K562 (cell line): Measurements from ENCODE around the gene GORASP2. TPM values are rescaled to one million over a fixed set of nuclear protein-coding genes. Genes with fewer than 3 reads are reported as not detected.

Source experiments
- ATAC-seq: fragments of 200-7000 bp; cut with Tn5 transposase; 3 replicates; pipeline ENCODE4 v1.9.1; 2020; ENCODE audit warnings: moderate library complexity
- BruUV-seq: library from RNA; stranded (reverse); fragments of 400-500 nt; replicated peaks from 2 replicates; lab custom pipeline; 2021; lab: Mats Ljungman, UMichigan
- CTCF ChIA-PET: fragments of 300-600 bp; formaldehyde crosslinking; extraction: SDS; loops from one replicate; lab custom pipeline; 2021; ENCODE audit warnings: low intra/inter-chr PET ratio; lab: Yijun Ruan, JAX
- POLR2A ChIA-PET: fragments of 300-600, 350-650 bp; sonication (Branson Sonifier 250); formaldehyde crosslinking; extraction: SDS; loops from one replicate; lab custom pipeline; 2021; ENCODE audit warnings: antibody characterized with exemption, inconsistent platforms; lab: Yijun Ruan, JAX
- DNase-seq, 4 experiments: peaks; one replicate each; pipeline versions ENCODE4 v3.0.0 to v3.0.0-alpha.2; 2011 to 2018; ENCODE audit warnings: low spot score in 3 of 4, mixed read lengths in 3 of 4; ENCODE audit errors: extremely low read depth in 1 of 4
- FAIRE-seq: peaks from 2 replicates; lab custom pipeline; 2011; peaks lifted over from hg19 to GRCh38; lab: Jason Lieb, UNC
- H2AFZ ChIP-seq: 2 replicates; pipeline ENCODE4 v1.6.0; 2011; ENCODE audit warnings: low read depth, low read length, control low read depth, inconsistent platforms
- H3K27ac ChIP-seq: fragments of 200-600 bp; 3 replicates; pipeline ENCODE4 v1.8.0; 2011; ENCODE audit warnings: low read depth, mild to moderate bottlenecking, control low read depth, inconsistent platforms, low read length, moderate library complexity, mixed read lengths; ENCODE audit errors: extremely low read depth
- H3K27me3 ChIP-seq, 2 experiments: fragments of 300-600 bp in 1 of 2; 2 replicates in 1 of 2; 3 replicates in 1 of 2; pipeline versions ENCODE4 v1.6.0 to v1.8.0; 2011; ENCODE audit warnings: inconsistent platforms in 2 of 2, low read length in 2 of 2, mild to moderate bottlenecking in 1 of 2, mixed read lengths in 1 of 2, moderate library complexity in 1 of 2; ENCODE audit not compliant: control insufficient read depth in 2 of 2, insufficient read depth in 2 of 2
- H3K36me3 ChIP-seq: fragments of 300-600 bp; 3 replicates; pipeline ENCODE4 v1.8.0; 2011; ENCODE audit warnings: mild to moderate bottlenecking, low read length, inconsistent platforms; ENCODE audit not compliant: control insufficient read depth, insufficient read depth
- H3K4me1 ChIP-seq, 2 experiments: fragments of 200-600 bp in 1 of 2; replicated peaks in 1 of 2; 2 replicates in 1 of 2; 3 replicates in 1 of 2; pipeline versions ENCODE4 v1.5.1 to v1.8.0; 2011; ENCODE audit warnings: inconsistent platforms in 2 of 2, low read length in 2 of 2, mild to moderate bottlenecking in 1 of 2, mixed read lengths in 1 of 2, moderate library complexity in 1 of 2; ENCODE audit not compliant: control insufficient read depth in 2 of 2, insufficient read depth in 2 of 2
- H3K4me2 ChIP-seq: 2 replicates; pipeline ENCODE4 v1.6.1; 2011; ENCODE audit warnings: low read length, control low read depth, inconsistent platforms, mixed read lengths; ENCODE audit not compliant: insufficient read depth
- H3K4me3 ChIP-seq: fragments of 200-600 bp; sonication (generic), shearing (Covaris generic); 2 replicates; pipeline ENCODE4 v1.5.1; 2016; ENCODE audit warnings: control low read depth, inconsistent platforms
- H3K79me2 ChIP-seq: fragments of 200-600 bp; 3 replicates; pipeline ENCODE4 v1.8.0; 2011; ENCODE audit warnings: low read length, inconsistent platforms; ENCODE audit not compliant: control insufficient read depth, insufficient read depth
- H3K9ac ChIP-seq, 2 experiments: 2 replicates each; pipeline versions ENCODE4 v1.6.0 to v1.6.1; 2011; ENCODE audit warnings: low read depth in 2 of 2, low read length in 2 of 2, control low read depth in 1 of 2, inconsistent platforms in 1 of 2, mild to moderate bottlenecking in 1 of 2, mixed read lengths in 1 of 2; ENCODE audit not compliant: insufficient read depth in 1 of 2
- H3K9me1 ChIP-seq: one replicate; pipeline ENCODE4 v1.6.0; 2011; ENCODE audit warnings: inconsistent platforms, mild to moderate bottlenecking, low read length, moderate library complexity; ENCODE audit not compliant: control insufficient read depth, insufficient read depth
- H3K9me3 ChIP-seq: replicated peaks from 2 replicates; pipeline ENCODE4 v1.5.1; 2011; ENCODE audit warnings: low read depth, low read length, inconsistent platforms; ENCODE audit not compliant: control insufficient read depth, insufficient read depth
- H4K20me1 ChIP-seq: replicated peaks from 2 replicates; pipeline ENCODE4 v1.6.1; 2011; ENCODE audit warnings: low read length, inconsistent platforms, mixed read lengths; ENCODE audit not compliant: control insufficient read depth, insufficient read depth
- BRF2 ChIP-seq: IDR thresholded peaks from 3 replicates; pipeline ENCODE4 v1.6.1; 2011; ENCODE audit warnings: borderline replicate concordance, mild to moderate bottlenecking; ENCODE audit not compliant: insufficient read length, insufficient read depth
- CBX3 ChIP-seq, 2 experiments: IDR thresholded peaks; 1 replicate in 1 of 2; 2 replicates in 1 of 2; pipeline ENCODE4 v1.6.1; 2012; ENCODE audit warnings: inconsistent platforms in 2 of 2, low read length in 2 of 2, borderline replicate concordance in 1 of 2, control low read depth in 1 of 2
- CBX5 ChIP-seq: IDR thresholded peaks from 2 replicates; pipeline ENCODE4 v1.6.1; 2014; ENCODE audit warnings: low read depth, borderline replicate concordance
- EWSR1 ChIP-seq: fragments of 450-650 bp; IDR thresholded peaks from 2 replicates; pipeline ENCODE4 v1.6.1; 2018; ENCODE audit warnings: borderline replicate concordance, mild to moderate bottlenecking, low read depth, moderate library complexity; ENCODE audit not compliant: partially characterized antibody
- FOXK2 ChIP-seq, 2 experiments: fragments of 450-650 bp; IDR thresholded peaks in 1 of 2; conservative IDR thresholded peaks in 1 of 2; 2 replicates each; pipeline ENCODE4 v1.6.1; 2016; ENCODE audit warnings: low read depth in 2 of 2, mild to moderate bottlenecking in 1 of 2
- NFIC ChIP-seq: fragments of 450-650 bp; IDR thresholded peaks from 2 replicates; pipeline ENCODE4 v1.6.1; 2017; ENCODE audit warnings: mild to moderate bottlenecking, inconsistent platforms
- PRDM10 ChIP-seq: fragments of 450-650 bp; IDR thresholded peaks from 2 replicates; pipeline ENCODE4 v1.6.1; 2018; ENCODE audit not compliant: partially characterized antibody
- RAD51 ChIP-seq: fragments of 450-650 bp; IDR thresholded peaks from 2 replicates; pipeline ENCODE4 v1.7.1; 2016; ENCODE audit warnings: low read depth, mild to moderate bottlenecking, borderline replicate concordance
- RBM15 ChIP-seq: fragments of 200-400 bp; formaldehyde crosslinking; IDR thresholded peaks from 2 replicates; pipeline ENCODE4 v1.6.1; 2018; ENCODE audit warnings: mild to moderate bottlenecking, low read length, moderate library complexity; ENCODE audit not compliant: insufficient read depth
- RBM25 ChIP-seq: fragments of 200-400 bp; formaldehyde crosslinking; IDR thresholded peaks from 2 replicates; pipeline ENCODE4 v1.6.1; 2018; ENCODE audit warnings: low read length, low read depth, moderate library complexity; ENCODE audit not compliant: severe bottlenecking
- RFX1 ChIP-seq: fragments of 450-650 bp; IDR thresholded peaks from 2 replicates; pipeline ENCODE4 v1.6.1; 2016; ENCODE audit warnings: mild to moderate bottlenecking, moderate library complexity
- RNF2 ChIP-seq: sonication (generic); IDR thresholded peaks from 2 replicates; pipeline ENCODE4 v1.6.1; 2016
- TRIM25 ChIP-seq: fragments of 450-650 bp; IDR thresholded peaks from 2 replicates; pipeline ENCODE4 v1.7.0; 2016; ENCODE audit warnings: borderline replicate concordance
- ZFP36 ChIP-seq: fragments of 150-350 bp; IDR thresholded peaks from 2 replicates; pipeline ENCODE4 v1.6.1; 2018; ENCODE audit warnings: low read length, low read depth; ENCODE audit not compliant: partially characterized antibody
- WGBS: fragments of 100-300 bp; shearing (Covaris generic); methylation state at CpG from one replicate; pipeline ENCODE4 v1.1.6; 2016; ENCODE audit warnings: low coverage, mixed read lengths; ENCODE audit not compliant: insufficient coverage; ENCODE audit errors: missing lambda C conversion rate; 5-methylcytosine and 5-hydroxymethylcytosine counted together
- in situ Hi-C: fragments of 300-500 bp; cut with MboI; formaldehyde crosslinking; loops from 4 replicates; pipeline ENCODE4 v1.15.0; 2018; ENCODE audit warnings: inconsistent platforms, mixed read lengths
- intact Hi-C: fragments of 100-400 bp; cut with micrococcal nuclease; formaldehyde crosslinking; loops from 2 replicates; pipeline ENCODE4 v1.14.2; 2022
- polyA plus RNA-seq, 8 experiments: library from polyadenylated mRNA; depleted of rRNA in 4 of 8; stranded (reverse) in 5 of 8; unstranded in 3 of 8; fragments of >200 nt; fragmentation: Nextera tagmentation in 2 of 8; fragmentation: Illumina TruSeq in 1 of 8; extraction: Ambion mirVana in 2 of 8; extraction: Trizol in 1 of 8; gene quantifications; 2 replicates each; pipeline versions ENCODE4 v1.2.1 to v1.2.3, GENCODE V29; 2011 to 2014; ENCODE audit warnings: inconsistent platforms in 1 of 8, missing spikeins in 1 of 8
- total RNA-seq, 7 experiments: library from RNA; depleted of rRNA in 6 of 7; stranded (reverse); fragments of >200 nt in 6 of 7; fragmentation: Illumina TruSeq in 2 of 7; extraction: Trizol in 2 of 7; gene quantifications; 2 replicates each; pipeline versions ENCODE4 v1.2.1 to v1.2.3, GENCODE V29; 2011 to 2021; ENCODE audit warnings: low replicate concordance in 1 of 7

GORASP2 gene
- total and polyA plus RNA-seq, 9 of the 15 experiments (the other 6 are each of a cell fraction or from before 2014, with no cell fraction given): 27.4 to 180 (median 59.6) TPM

- peak in 1 of 4 experiments; percentile 17 for DNase-seq
- 0 out of 2 replicates have a peak, but pooled peaks have one; percentile 37 for TF ChIP-seq CBX5
- TF ChIP-seq TRIM25: no peak
- TF ChIP-seq NFIC: no peak
- no peak for TF ChIP-seq RNF2
- TF ChIP-seq RAD51: peak; percentile 52; the same call in 1 of the 2 replicates
- peak in 1 of 2 experiments; percentile 70; a peak in 2 of 3 replicates for TF ChIP-seq CBX3 (IDR thresholded peaks at IDR 0.05; ENCODE audit: borderline replicate concordance in 1 of 2, low read length in 2 of 2)
- TF ChIP-seq BRF2: no peak
- peak; percentile 67 for TF ChIP-seq ZFP36
- TF ChIP-seq RBM15: no peak
- peak; percentile 96 for TF ChIP-seq PRDM10
- TF ChIP-seq EWSR1: no peak
- TF ChIP-seq FOXK2 (conservative IDR thresholded peaks at IDR 0.05 in 1 of 2, IDR thresholded peaks at IDR 0.05 in 1 of 2; ENCODE audit: low read depth in 2 of 2): 0 out of 4 replicates have a peak, but pooled peaks of 1 of the 2 experiments have one; percentile 24
- TF ChIP-seq RBM25: no peak
- no peak for TF ChIP-seq RFX1
Measured at GRCh38 chr2:170917219-170917913, 11.7 kb upstream of the GORASP2 start.

More at GRCh38 chr2:170917219-170917913, 11.7 kb upstream of the GORASP2 start:
- Histone ChIP-seq H3K9ac (no peak overlapping the region), H3K27me3 (no peaks in the 10 kb centered on the region), H4K20me1 (no peaks in the 10 kb centered on the region), H3K27ac (no peak overlapping the region), H3K36me3 (no peaks in the 10 kb centered on the region), H3K4me2 (no peak overlapping the region), H3K4me3 (no peak overlapping the region), H2AFZ (no peak overlapping the region), H3K79me2 (no peaks in the 10 kb centered on the region), H3K9me3 (peaks cover 20% of the 10 kb centered on the region), H3K4me1 (peaks cover 0 to 11% of the 10 kb centered on the region in 2 experiments; a peak in 1 of 5 replicates), H3K9me1 (no peaks in the 10 kb centered on the region)
- POLR2A ChIA-PET: interaction anchor here (0.6 to 1.4 kb wide), 4 partner anchors 12 to 22 kb away, joined by 3 to 4 read pairs (median 4); partner anchors contain the start of gene GORASP2
- 24% methylated on average over 10 of the region's 11 CpGs for WGBS
- intact Hi-C loops: no loop called here
- in situ Hi-C loops: no loop called here
- FAIRE-seq: no peak
- no TSS peak for BruUV-seq
- ATAC-seq: peak; percentile 89
- CTCF ChIA-PET: no interaction called here
